GM23248 (cell line): ENCODE measurements around the gene ZNF385B. TPM values are rescaled to one million over a fixed set of nuclear protein-coding genes. Genes with fewer than 3 reads are reported as not detected.

Experiments used
- DNase-seq: peaks from one replicate; pipeline ENCODE4 v3.0.0-alpha.2; 2015
- H2AFZ ChIP-seq: fragments of 200-600 bp; sonication (generic); 2 replicates; pipeline ENCODE4 v1.6.1; 2016; ENCODE audit warnings: antibody characterized with exemption
- H3F3A ChIP-seq: fragments of 200-600 bp; sonication (generic); 2 replicates; pipeline ENCODE4 v1.6.1; 2016; ENCODE audit warnings: mild to moderate bottlenecking, antibody characterized with exemption, mixed run types; ENCODE audit not compliant: insufficient read depth
- H3K27ac ChIP-seq: fragments of 200-600 bp; sonication (generic); 2 replicates; pipeline ENCODE4 v1.5.1; 2016; ENCODE audit warnings: mild to moderate bottlenecking
- H3K27me3 ChIP-seq: fragments of 200-600 bp; sonication (generic); replicated peaks from 2 replicates; pipeline ENCODE4 v1.6.1; 2016; ENCODE audit warnings: mild to moderate bottlenecking; ENCODE audit not compliant: insufficient read depth
- H3K36me3 ChIP-seq: fragments of 200-600 bp; sonication (generic); 2 replicates; pipeline ENCODE4 v1.6.1; 2016; ENCODE audit warnings: low read depth, mild to moderate bottlenecking
- H3K4me1 ChIP-seq: fragments of 200-600 bp; sonication (generic); 2 replicates; pipeline ENCODE4 v1.6.1; 2016; ENCODE audit warnings: mild to moderate bottlenecking; ENCODE audit not compliant: insufficient read depth
- H3K4me2 ChIP-seq: fragments of 200-600 bp; sonication (generic); one replicate; pipeline ENCODE4 v1.6.1; 2016; ENCODE audit warnings: mild to moderate bottlenecking; ENCODE audit not compliant: unreplicated experiment
- H3K4me3 ChIP-seq: fragments of 200-600 bp; sonication (generic); 2 replicates; pipeline ENCODE4 v1.5.1; 2016; ENCODE audit warnings: mild to moderate bottlenecking
- H3K79me2 ChIP-seq: fragments of 200-600 bp; sonication (generic); 2 replicates; pipeline ENCODE4 v1.6.1; 2016; ENCODE audit warnings: mild to moderate bottlenecking; ENCODE audit not compliant: insufficient read depth
- H3K9ac ChIP-seq: fragments of 200-600 bp; sonication (generic); 2 replicates; pipeline ENCODE4 v1.6.1; 2016; ENCODE audit warnings: mild to moderate bottlenecking
- H3K9me2 ChIP-seq: fragments of 200-600 bp; sonication (generic); 2 replicates; pipeline ENCODE4 v1.6.1; 2016; ENCODE audit warnings: mixed run types, mild to moderate bottlenecking, moderate library complexity; ENCODE audit not compliant: insufficient read depth
- H3K9me3 ChIP-seq: fragments of 200-600 bp; sonication (generic); one replicate; pipeline ENCODE4 v1.6.1; 2017; ENCODE audit warnings: low read depth
- H4K20me1 ChIP-seq: fragments of 200-600 bp; sonication (generic); 2 replicates; pipeline ENCODE4 v1.6.0; 2016; ENCODE audit not compliant: insufficient read depth
- EZH2 ChIP-seq: fragments of 200-600 bp; sonication (generic); IDR thresholded peaks from 2 replicates; pipeline ENCODE4 v1.6.1; 2018; ENCODE audit warnings: antibody characterized with exemption, mild to moderate bottlenecking; ENCODE audit not compliant: insufficient read depth, poor library complexity, severe bottlenecking
- EZH2phosphoT487 ChIP-seq: fragments of 200-600 bp; sonication (generic); IDR thresholded peaks from 2 replicates; pipeline ENCODE4 v1.6.1; 2018; ENCODE audit warnings: antibody characterized with exemption, moderate library complexity, mild to moderate bottlenecking, low read depth; ENCODE audit not compliant: insufficient read depth
- WGBS, 2 experiments: methylation state at CpG; one replicate each; pipeline ENCODE4 v1.1.6; 2015 to 2017; ENCODE audit warnings: low lambda C conversion rate in 2 of 2, low coverage in 1 of 2; ENCODE audit errors: missing lambda C conversion rate in 2 of 2; 5-methylcytosine and 5-hydroxymethylcytosine counted together
- in situ Hi-C: fragments of 300-500 bp; cut with MboI; formaldehyde crosslinking; loops from 2 replicates; pipeline ENCODE4 v1.15.0; 2020
- polyA plus RNA-seq: library from polyadenylated mRNA; unstranded; fragments of >200 nt; fragmentation: Nextera tagmentation; extraction: Ambion mirVana; gene quantifications from 2 replicates; pipeline ENCODE4 v1.2.1, GENCODE V29; 2016
- total RNA-seq: library from RNA; depleted of rRNA; stranded (reverse); fragments of >200 nt; shearing (Covaris generic); gene quantifications from 2 replicates; pipeline ENCODE4 v1.2.3, GENCODE V29; 2014

ZNF385B gene
- total and polyA plus RNA-seq, 2 experiments from 2014 or later: 0.30 TPM; not detected in 1

GRCh38 chr2:179511105-179511789 is 350.2 kb downstream of the ZNF385B start:
- Histone ChIP-seq H4K20me1 (no peaks in the 10 kb centered on the region), H3K4me1 (no peaks in the 10 kb centered on the region), H3K9me2 (no peaks in the 10 kb centered on the region), H3K4me3 (no peak overlapping the region), H3K9ac (no peak overlapping the region), H3K4me2 (no peak overlapping the region), H3K27me3 (no peaks in the 10 kb centered on the region), H3F3A (no peaks in the 10 kb centered on the region), H3K79me2 (no peaks in the 10 kb centered on the region), H2AFZ (no peak overlapping the region), H3K9me3 (no peaks in the 10 kb centered on the region), H3K36me3 (no peaks in the 10 kb centered on the region), H3K27ac (no peak overlapping the region)
- in situ Hi-C loops: no loop called here
- TF ChIP-seq EZH2: no peak
- 62 to 70% methylated on average over 4 of the region's 4 CpGs for WGBS, 2 experiments
- no peak for DNase-seq

GRCh38 chr2:179495315-179495714 is 366.1 kb downstream of the ZNF385B start:
- WGBS, 2 experiments: 97% methylated on average over 4 of the region's 4 CpGs

GRCh38 chr2:179488563-179488962 is 372.8 kb downstream of the ZNF385B start:
- Histone ChIP-seq H3K36me3 (no peaks in the 10 kb centered on the region), H2AFZ (no peak overlapping the region)

More at GRCh38 chr2:179495315-179495714, 366.1 kb downstream of the ZNF385B start:
- no peak for DNase-seq
- Histone ChIP-seq H3K9me3 (no peaks in the 10 kb centered on the region), H3K9me2 (no peaks in the 10 kb centered on the region; the same call in 1 of the 2 replicates), H3K27me3 (no peaks in the 10 kb centered on the region), H3K9ac (no peak overlapping the region), H3K4me1 (no peaks in the 10 kb centered on the region; the same call in 1 of the 2 replicates), H3K79me2 (no peaks in the 10 kb centered on the region), H3K4me3 (no peak overlapping the region), H3F3A (no peaks in the 10 kb centered on the region), H3K36me3 (no peaks in the 10 kb centered on the region), H3K27ac (no peak overlapping the region), H2AFZ (no peak overlapping the region), H4K20me1 (no peaks in the 10 kb centered on the region), H3K4me2 (no peak overlapping the region)
- in situ Hi-C loops: no loop called here
- TF ChIP-seq EZH2 (no peak), EZH2phosphoT487 (no peak)

GRCh38 chr2:179487010-179487731 is 374.2 kb downstream of the ZNF385B start:
- no peak overlapping the region for H2AFZ ChIP-seq
- H3K9ac ChIP-seq: no peak overlapping the region
- TF ChIP-seq EZH2phosphoT487: no peak
- no peak for TF ChIP-seq EZH2
- H3F3A ChIP-seq: no peaks in the 10 kb centered on the region
- H3K79me2 ChIP-seq: no peaks in the 10 kb centered on the region
- no peaks in the 10 kb centered on the region; the same call in 1 of the 2 replicates for H3K4me1 ChIP-seq
- H3K9me3 ChIP-seq: no peaks in the 10 kb centered on the region
- no peak overlapping the region for H3K27ac ChIP-seq
- WGBS, 2 experiments: 28 to 30% methylated on average over 5 of the region's 5 CpGs
- H3K4me3 ChIP-seq: no peak overlapping the region
- no peaks in the 10 kb centered on the region for H3K9me2 ChIP-seq
- no peak overlapping the region for H3K4me2 ChIP-seq
- H4K20me1 ChIP-seq: no peaks in the 10 kb centered on the region
- no peaks in the 10 kb centered on the region for H3K36me3 ChIP-seq
- DNase-seq: no peak
- H3K27me3 ChIP-seq: no peaks in the 10 kb centered on the region
- in situ Hi-C loops: no loop called here

More at GRCh38 chr2:179488563-179488962, 372.8 kb downstream of the ZNF385B start:
- Histone ChIP-seq H3K4me1 (no peaks in the 10 kb centered on the region; the same call in 1 of the 2 replicates), H3K27me3 (no peaks in the 10 kb centered on the region), H3K9ac (no peak overlapping the region), H3K4me3 (no peak overlapping the region), H3F3A (no peaks in the 10 kb centered on the region), H3K27ac (no peak overlapping the region), H3K9me2 (no peaks in the 10 kb centered on the region), H3K4me2 (no peak overlapping the region), H4K20me1 (no peaks in the 10 kb centered on the region), H3K79me2 (no peaks in the 10 kb centered on the region), H3K9me3 (no peaks in the 10 kb centered on the region)
- 51 to 57% methylated on average over 2 of the region's 2 CpGs for WGBS, 2 experiments
- DNase-seq: no peak
- in situ Hi-C loops: no loop called here
- no peak for TF ChIP-seq EZH2
- TF ChIP-seq EZH2phosphoT487: no peak
